ENCODE data around the gene RASGRP4.

RASGRP4 gene

GRCh38 chr19:38441657-38442348 lies 15.8 kb upstream of the RASGRP4 start:
- TF ChIP-seq CTCF (IDR thresholded peaks at IDR 0.05; ENCODE audit: extremely low read depth, insufficient read depth, missing control alignments), result peak; percentile 41
- in situ Hi-C loops (cut with MboI; ENCODE audit: low pct_unique_long_range_greater_than_20kb, low sequenced_read_pairs, unreplicated experiment), result no loop called here
- no peak for DNase-seq (ENCODE audit: low spot score)

- in situ Hi-C loops (cut with MboI; ENCODE audit: low pct_unique_long_range_greater_than_20kb, low sequenced_read_pairs, unreplicated experiment), result no loop called here
- no peak for TF ChIP-seq CTCF (IDR thresholded peaks at IDR 0.05; ENCODE audit: extremely low read depth, insufficient read depth, missing control alignments)
- no peak for DNase-seq (ENCODE audit: low spot score)
Observed at GRCh38 chr19:38440592-38440991, 14.6 kb upstream of the RASGRP4 start.

GRCh38 chr19:38437917-38438316 lies 11.9 kb upstream of the RASGRP4 start:
- no peak for DNase-seq (ENCODE audit: low spot score)
- in situ Hi-C loops (cut with MboI; ENCODE audit: low pct_unique_long_range_greater_than_20kb, low sequenced_read_pairs, unreplicated experiment), result no loop called here
- TF ChIP-seq CTCF (IDR thresholded peaks at IDR 0.05; ENCODE audit: extremely low read depth, insufficient read depth, missing control alignments), result no peak

- no peak for DNase-seq (ENCODE audit: low spot score)
- no peak for TF ChIP-seq CTCF (IDR thresholded peaks at IDR 0.05; ENCODE audit: extremely low read depth, insufficient read depth, missing control alignments)
- in situ Hi-C loops (cut with MboI; ENCODE audit: low pct_unique_long_range_greater_than_20kb, low sequenced_read_pairs, unreplicated experiment), result no loop called here
Observed at GRCh38 chr19:38437295-38437694, 11.3 kb upstream of the RASGRP4 start.

GRCh38 chr19:38434549-38435051 lies 8.6 kb upstream of the RASGRP4 start:
- in situ Hi-C loops (cut with MboI; ENCODE audit: low pct_unique_long_range_greater_than_20kb, low sequenced_read_pairs, unreplicated experiment), result no loop called here
- DNase-seq (ENCODE audit: low spot score), result no peak
- TF ChIP-seq CTCF (IDR thresholded peaks at IDR 0.05; ENCODE audit: extremely low read depth, insufficient read depth, missing control alignments), result no peak

- in situ Hi-C loops (cut with MboI; ENCODE audit: low pct_unique_long_range_greater_than_20kb, low sequenced_read_pairs, unreplicated experiment), result no loop called here
- no peak for TF ChIP-seq CTCF (IDR thresholded peaks at IDR 0.05; ENCODE audit: extremely low read depth, insufficient read depth, missing control alignments)
- DNase-seq (ENCODE audit: low spot score), result peak; percentile 76
Observed at GRCh38 chr19:38433268-38433733, 7.3 kb upstream of the RASGRP4 start, which contains the start of gene RYR1. TSS of gene RYR1 (plus strand) at chr19:38433691. CDS start at chr19:38433830, 139 bp downstream.

Data from GM13977 (cell line).